Glomerular visceral epithelial cell (primary cell): Measurements from ENCODE around the gene MATN4.

Experiments
- DNase-seq: peaks from one replicate; pipeline ENCODE4 v3.0.0-alpha.2; 2016; ENCODE audit errors: extremely low spot score

Gene MATN4

DNA sequence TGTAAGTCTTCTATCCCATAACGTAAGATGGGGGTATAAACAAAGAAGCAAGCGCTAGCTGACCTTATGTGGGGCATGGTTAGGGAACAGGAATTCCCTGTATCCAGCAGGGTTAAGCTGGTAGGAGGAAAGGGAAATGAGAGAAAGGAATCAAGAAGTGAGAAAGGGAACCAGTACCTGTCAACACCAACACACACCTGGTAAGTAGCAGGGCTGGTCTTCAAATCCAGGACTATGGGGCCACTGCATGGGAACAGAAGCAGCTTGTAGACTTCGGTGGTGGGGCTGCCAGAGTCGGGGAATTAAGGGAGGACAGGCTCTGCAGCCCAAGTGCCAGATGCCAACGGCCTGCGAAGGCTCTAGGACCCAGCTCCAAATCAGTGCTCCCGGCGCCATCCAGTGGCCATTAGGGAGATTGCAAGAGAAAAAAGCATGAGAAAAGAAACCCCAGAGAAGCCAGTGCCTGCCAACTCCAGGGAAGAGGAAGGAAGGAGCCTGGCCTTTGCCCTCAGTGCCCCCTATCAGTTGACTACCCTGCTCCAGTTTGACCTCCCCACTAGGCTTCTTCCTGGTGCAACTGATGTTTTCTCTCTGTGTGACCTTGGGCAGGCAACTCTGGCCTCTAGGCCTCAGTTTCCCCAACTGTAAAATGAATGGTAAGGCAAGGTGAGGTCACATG, 17.3 kb downstream of the MATN4 start:
- peak; percentile 86 for DNase-seq

DNA sequence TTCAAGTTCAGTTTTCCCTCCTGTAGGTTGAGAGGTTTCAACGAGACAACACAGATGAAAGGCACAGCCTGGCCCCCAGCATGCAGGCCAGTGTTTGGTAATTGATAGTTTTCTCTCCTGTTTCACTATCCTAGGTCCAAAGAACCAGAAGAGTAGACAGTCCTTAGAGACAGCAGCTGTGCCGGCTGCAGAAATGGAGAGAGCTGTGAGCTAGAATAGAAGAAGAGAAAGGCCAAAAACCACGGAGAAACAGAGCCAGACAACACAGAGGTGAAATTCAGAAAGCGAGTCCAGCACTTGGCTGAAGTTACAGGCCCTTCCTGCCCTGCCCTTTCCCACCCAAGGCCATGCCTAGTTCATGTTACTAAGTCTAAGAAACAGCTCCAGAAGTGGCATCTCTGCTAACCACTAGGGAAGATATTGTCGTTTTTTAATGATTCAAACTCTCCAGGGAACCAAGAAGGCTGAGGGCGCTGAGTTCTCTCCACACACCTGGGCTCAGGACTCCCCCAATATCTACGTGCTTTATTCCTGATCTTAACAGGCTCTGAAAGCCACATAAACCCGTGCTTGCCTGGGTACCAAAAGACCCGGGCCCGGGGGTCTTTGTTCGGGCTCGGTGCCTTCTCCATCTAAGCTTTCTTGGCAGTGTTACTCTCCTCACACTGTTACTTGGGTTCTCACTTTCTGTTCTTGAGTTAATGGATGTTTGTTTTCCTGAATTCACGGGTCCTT, 18.0 kb downstream of the MATN4 start:
- no peak for DNase-seq

DNA sequence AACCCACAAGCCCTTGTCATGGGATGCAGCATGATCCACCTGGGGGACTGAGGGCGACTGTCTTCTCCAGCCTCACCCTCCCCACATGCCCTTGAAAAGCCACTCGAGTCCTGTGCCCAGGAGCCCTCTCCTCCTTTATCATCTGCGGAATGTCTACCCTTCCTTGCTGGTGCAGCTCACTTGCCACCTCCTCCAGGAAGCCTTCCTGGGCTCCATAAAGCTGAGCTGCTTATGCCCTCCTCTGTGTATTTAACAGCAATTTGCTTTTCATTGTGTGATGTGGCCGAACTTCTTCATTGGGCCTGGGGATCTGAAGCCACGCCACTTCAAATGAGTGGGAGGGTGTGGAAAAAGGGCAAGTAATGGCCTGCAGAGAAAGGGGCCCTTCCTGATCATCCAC, 19.2 kb downstream of the MATN4 start:
- DNase-seq: no peak

DNA sequence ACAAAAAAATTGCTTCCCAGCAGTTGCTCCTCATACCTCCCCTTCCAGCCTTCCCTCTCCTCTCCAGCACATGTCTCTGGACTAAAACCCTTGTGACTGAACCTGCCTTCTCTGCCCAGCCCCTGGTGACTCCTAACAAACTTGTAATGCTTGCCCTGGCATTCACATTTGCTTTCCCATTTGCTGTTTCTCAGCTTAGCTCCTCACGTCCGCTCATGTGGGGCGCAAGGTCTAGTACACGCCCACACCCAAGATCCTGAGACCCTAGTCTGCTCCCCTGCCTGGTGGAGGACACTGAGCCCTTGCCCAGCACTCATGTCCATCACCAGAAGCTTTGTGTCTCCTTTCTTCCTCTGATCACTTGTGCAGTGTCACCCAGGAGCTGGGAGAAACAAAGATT, 19.7 kb downstream of the MATN4 start:
- no peak for DNase-seq

DNA sequence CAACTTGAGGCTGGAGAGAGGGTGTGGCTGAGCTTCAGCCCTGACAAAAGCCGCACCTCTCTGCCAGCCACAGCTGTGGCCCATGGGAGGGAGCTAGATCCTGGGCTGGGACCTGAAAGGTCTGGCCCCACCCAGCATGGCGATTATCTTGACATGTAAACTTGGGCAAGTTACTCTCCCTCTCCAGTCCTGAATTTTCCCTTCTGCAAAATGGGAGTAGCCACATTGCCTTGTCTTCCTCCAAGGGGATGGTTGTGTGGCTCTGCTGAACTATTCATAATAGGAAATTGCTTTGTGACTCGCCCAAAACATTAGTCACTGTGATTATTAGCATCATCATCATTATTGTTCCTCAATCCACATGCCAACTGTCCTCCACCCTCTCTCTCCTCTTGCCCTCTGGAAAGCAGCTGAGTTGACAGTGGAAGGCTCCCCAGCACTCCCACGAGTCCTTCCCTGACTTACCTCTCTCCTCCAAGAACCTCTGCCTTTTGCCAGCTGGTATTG, 24.5 kb downstream of the MATN4 start:
- DNase-seq: no peak

DNA sequence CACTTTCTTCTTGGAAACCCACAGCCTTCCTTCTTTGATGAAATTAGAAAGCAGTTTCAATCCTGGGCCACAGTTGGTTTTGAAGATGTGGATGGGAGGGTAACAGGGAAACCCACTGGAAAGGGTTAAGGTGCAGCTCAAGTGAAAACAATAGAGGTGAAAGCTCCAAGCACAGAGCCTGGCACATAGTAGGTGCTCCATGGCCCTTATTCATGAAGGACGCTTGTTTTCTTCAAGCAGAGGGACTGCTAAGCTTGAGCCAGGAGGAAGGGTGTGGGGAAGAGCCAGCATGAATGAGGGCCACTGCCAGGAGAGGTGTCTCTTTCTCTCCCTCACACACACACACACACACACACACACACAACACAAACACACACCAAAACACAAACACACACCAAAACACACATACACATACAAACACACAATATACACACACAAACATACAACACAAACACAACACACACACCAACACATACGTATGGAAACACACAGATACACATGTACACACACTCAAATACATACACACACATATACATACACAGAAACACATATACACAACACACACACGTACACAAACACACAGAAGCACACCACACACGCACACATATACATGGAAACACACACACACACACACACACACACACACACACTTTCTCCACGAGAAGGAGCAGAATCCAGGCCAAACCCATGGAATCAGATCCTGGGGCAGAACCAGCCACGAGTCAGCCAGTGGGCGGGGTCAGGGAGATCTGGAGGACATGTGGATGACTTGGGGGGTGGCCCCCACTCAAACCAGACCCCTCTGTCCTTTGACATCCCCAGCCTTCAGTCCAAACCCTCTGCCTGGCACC, 25.2 kb downstream of the MATN4 start:
- DNase-seq: no peak

DNA sequence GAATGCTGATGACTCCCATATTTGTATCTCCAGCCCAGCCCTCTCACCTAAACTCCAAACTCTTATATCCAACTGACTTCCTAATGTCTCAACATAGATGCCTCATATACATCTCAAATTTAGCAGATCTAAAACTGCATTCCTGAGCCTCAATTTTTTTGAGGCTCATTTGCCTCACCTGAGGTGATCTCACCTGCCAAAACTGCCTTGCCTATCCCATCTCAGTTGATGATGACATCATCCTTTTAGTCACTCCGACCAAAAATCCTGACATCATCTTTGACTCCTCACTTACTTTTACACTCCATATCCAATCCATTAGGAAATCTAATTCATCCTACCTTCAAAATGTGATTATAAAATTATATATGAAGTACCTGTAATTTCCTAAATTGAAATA, 28.1 kb downstream of the MATN4 start:
- DNase-seq: no peak

DNA sequence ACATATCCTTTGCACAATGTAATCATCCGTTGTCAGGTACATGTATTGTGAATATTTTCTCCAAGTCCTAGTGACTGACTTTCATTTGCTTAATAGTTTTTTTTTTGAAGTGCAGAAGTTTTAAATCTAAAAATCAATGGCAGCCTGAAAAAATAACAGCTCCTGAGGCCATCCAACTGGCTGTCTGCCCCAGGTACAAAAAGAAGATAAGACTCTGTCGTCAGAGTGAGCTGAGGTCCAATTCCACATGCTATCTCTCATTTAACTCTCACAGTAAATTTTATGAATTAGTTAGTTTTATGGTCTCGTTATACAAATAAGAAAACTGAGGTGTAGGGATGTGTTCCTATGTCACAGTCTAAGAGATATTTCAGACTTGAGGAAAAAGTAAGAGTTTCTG, 32.8 kb downstream of the MATN4 start:
- DNase-seq: no peak

DNA sequence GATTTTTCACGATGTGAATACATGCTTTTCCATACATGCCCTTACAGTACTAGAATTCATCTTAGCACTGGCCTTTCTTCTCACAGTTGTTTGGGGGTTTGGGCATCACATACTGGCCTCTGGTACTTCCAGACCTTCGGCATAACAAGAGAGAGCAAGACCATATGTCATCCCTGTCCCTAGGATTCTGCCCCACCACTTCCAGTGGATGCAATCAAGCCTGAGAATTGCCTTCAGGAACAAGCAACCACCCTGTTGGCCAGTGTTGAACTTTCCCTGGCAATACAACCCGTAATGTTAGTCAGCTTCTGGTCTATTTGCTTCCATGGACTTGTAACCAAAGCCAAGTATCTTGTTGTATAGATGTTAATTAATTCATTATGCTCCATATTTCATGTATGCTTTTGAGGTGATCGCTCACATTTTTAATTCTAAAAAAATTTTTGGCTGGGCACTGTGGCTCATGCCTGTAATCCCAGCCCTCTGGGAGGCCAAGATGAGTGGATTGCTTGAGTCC, 38.3 kb downstream of the MATN4 start:
- no peak for DNase-seq

DNA sequence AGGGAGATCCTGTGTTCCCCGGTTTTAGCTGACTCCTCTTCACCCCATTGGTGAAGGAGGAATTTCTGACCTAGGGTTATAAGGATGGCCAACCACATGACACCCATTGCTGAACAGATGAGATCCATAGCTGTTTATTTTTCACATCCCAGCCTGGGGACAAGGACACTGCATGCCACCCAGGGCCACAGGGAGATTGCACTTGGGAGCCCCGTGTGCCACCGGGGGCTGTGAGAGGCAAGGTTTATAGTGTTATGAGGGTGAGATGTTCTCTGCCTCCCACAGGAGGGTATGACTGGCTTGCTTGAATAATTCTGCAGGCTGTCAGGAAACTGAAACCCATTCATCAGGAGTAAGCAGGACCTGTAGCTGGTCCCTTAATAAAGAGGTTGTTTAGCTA, 39.0 kb downstream of the MATN4 start:
- DNase-seq: no peak

DNA sequence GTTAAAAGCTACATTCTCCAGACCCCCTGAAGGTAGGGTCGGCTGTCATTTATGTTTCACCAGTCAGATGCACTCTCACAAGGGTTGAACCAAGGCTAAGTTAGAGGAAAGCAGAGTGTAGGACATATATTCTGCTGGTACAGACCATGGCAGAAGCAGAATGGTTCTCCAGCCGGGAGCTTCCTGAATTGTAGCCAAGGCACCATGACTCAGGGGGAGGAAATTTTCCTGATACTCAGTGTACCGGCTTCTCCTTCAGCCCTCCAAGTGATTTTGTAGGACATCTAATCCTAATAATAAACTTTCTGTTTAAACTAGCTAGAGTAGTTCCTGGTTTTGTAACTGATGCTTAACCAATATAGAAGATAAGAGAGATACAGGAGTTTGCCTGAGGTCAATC, 39.6 kb downstream of the MATN4 start:
- no peak for DNase-seq

DNA sequence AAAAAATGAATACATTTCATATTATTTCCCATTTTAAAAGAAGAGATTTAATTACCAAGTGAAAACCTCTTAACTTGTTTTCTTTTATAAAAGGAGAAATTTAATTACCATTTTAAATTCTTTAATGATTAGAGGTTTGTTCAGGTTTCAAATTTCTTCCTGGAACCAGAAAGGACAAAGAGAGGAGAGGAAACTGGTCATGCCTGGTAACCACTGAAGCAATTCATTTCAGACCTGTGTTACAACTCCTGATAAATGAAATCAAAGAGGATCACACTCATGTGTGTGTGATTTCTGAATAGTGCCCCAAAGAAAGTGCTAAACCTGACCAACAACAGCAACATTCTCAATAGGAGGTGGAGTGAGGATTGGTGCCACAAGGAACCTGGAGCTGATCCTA, 41.1 kb downstream of the MATN4 start:
- no peak for DNase-seq

DNA sequence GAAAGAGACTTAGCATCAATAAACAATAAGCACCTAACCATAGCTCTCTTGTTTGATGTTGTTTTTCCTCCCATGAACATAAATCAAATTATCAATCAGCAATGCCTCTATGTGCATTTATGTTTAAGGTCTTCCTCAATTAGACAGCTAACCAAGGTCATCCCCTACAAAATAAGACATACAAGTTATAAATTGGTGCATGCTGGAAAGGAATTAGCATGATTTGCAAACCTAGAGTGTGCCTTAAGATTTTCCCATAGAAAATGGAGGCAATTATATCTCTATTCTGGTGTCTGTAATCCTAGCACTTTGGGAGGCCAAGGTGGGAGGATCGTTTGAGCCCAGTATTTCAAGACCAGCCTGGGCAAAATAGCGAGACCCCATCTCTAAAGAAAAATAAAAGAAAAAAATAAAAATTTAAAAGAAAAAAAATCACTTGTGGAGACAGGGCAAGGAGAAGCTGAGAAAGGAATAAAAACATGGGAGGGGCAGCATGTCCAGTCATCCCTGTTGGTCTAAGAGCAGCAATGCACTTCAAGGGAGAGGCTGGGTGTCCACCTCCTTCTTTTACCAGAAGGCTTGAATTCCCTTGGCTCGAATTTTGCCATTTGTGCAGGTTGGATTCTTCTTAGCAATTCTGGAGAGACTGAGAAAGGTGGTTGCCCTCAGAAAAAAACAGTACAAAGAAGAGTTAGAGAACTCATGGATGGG, 44.4 kb downstream of the MATN4 start:
- no peak for DNase-seq

DNA sequence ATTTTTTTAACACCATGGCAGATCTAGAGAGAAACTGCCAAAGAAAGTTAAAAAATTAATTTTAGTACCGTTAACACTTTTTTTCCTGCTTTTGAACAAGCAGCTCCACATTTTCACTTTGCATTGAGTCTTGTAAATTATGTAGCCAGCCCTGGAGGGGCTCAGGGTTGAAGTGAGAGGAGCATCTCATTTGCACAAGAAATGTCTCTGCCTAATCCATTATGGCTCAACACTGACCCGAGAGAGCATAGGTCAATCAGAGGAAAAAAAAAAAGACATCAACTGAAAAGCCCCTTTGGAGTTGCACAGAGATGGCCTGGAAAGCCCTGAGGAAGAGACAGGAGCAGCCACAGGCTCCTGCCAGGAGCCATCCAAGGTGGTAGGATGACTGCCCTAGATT, 49.4 kb downstream of the MATN4 start:
- no peak for DNase-seq

DNA sequence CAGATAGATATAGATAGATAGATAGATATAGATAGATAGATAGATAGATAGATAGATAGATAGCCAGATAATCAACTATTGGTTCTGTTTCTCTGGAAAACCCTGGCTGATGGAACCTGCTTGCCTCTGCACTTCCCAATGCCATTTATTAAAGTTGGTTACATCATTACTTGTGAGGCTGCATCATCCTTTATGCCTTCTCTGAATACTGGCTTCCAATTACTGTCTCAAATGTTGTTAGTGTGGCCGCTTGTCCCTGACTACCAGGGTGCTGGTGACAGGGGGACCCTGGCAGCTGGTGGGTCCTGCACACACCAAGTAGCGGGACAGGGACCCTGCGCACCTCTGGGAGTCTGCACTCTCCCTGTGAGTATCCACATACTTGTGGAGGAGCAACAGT, 49.8 kb downstream of the MATN4 start:
- no peak for DNase-seq

DNA sequence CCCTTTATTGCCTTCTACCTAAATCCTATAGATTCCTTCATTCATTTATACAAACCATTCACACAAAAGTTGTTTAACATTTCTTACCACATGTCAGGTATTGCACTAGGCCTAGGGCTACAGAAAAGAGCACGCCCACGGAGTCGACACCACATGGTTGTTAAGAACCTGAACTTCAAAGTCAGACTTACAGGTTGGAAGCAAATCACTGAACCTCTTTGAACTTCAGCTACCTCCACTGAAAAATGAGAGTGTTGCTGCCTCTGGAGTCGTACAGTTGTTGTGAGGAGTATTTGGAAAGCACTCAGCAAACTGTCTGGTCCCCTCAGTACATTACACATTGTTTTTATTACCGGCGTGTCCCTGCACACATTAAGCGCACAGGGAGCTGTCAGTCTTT, 50.4 kb downstream of the MATN4 start:
- no peak for DNase-seq

DNA sequence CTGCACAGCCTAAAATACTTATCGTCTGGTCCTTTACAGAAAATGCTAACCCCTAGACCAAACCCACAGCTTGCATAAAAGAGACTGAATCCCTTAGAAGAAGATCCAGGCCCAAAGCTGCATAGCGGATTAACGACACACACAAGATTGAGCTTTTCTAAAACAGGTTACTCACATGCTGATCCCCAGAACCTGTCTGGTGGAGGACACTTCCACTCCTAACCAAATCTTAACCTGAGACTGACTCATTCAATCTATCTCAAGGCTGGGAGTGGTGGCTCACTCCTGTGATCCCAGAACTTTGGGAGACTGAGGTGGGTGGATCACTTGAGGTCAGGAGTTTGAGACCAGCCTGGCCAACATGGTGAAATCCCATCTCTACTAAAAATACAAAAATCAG, 50.9 kb downstream of the MATN4 start:
- no peak for DNase-seq

DNA sequence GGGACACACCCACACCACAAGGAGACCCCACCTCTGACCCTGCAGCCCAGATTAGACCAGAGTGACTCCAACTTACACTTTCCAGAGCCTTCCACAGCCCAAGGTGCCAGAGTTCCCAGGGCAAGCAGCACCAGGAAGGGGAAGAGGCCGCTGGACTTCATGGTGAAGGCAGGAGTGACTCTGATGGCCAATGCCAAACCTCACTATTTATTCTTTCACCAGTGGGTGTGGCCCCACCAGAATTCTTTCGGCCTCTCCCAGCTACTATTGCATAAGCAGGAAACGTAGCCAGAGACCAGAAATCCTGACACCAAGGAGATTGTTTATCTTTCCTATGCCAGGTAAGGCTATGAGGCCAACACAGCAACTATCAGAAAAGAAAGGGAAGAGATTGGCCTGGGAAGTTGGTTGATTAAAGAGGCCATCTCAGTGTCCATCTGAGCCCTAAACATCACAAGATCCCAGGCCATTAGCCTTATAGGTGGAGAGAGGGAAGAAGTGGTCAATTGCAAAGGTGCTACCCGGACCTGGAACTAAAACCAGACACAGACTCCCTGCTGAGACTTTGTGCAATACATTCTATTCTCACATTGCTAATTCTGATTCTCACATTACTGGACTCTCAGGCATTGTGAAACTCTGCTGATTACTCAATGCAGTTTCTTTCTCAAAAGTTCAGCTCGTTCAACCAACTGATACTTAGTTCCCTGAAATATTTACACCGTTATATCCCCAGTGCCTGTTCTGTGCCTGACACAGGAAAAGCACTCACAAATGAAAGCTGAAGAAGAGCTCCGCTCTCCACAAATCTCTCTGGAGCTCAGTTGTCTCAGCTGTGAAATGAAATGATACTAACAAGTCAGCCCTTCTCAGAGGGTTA, 53.5 kb downstream of the MATN4 start, which contains the start of gene SLPI:
Gene SLPI, minus strand, starts transcription at position 182 of the 880 bp plus-strand sequence. Its CDS starts 21 bp downstream, at position 161.
- DNase-seq: no peak

DNA sequence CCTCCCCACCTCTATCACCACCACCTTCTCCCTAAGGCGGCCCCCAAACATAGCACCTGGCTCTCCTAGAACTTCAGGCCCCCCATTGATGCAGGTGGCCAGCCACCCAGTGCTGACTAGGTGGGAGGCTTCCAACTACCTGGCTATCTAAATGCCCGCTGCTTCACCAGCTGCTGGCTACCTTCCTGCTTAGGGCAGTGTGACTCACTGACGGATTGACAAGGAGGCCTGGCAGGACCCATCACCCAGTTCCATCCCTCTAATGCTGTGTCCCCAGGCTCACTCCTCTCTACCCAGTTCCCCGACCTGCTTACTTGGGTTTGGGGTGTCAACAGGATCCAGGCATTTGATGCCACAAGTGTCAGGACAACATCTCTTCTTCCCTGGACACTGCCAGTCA, 54.8 kb downstream of the MATN4 start:
- DNase-seq: no peak

DNA sequence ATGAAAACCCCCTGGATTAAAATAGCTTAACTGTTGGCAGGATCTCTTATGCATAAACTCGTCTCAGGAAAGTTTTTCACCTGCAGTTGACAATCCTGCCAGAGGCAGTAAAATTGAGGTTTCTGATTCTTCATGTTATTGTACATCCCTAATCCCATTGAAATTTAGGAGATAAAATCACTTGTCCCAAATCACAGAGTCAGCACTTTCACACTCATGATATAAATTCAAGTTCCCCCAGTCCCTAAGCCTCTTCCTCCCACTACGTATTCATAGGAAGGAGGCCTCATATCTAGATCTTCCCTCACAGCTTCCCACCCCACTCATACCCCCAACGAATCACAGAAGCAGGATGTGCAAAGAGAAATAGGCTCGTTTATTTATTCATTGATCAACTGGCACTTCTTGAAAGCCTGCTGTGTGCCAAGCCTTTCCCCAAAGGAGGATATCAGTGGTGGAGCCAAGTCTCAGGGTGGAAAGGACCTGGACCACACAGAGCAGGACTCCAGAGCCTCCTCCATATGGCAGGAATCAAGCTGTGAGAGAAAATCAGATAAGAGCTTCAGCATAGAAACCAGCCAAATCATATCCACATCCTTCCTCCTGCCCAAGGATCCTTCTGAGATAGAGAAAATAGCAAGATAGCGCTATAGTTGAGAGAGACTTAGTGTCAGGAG, 56.1 kb downstream of the MATN4 start:
- DNase-seq: no peak
